Astrocyte of the hippocampus (primary cell): ENCODE results near the gene ENPP6.
"Not testable (repeated sequence)": the region's sequence is repeated elsewhere in the genome, so short reads cannot be mapped to it uniquely, and the experiment has no call there.

Experiments
- DNase-seq: peaks from one replicate; pipeline ENCODE4 v3.0.0; 2011; ENCODE audit warnings: low read depth, low spot score

The ENPP6 gene

GRCh38 chr4:184061582-184061981 lies 156.1 kb downstream of the ENPP6 start:
- no peak for DNase-seq

GRCh38 chr4:184059099-184059498 lies 158.6 kb downstream of the ENPP6 start:
- DNase-seq = no peak

- no peak for DNase-seq
These were observed 159.6 kb downstream of the ENPP6 start for GRCh38 chr4:184058026-184058425.

- no peak for DNase-seq
These were observed 160.8 kb downstream of the ENPP6 start for GRCh38 chr4:184056877-184057276.

GRCh38 chr4:184053434-184053833 lies 164.2 kb downstream of the ENPP6 start:
- no peak for DNase-seq

GRCh38 chr4:184052616-184053015 lies 165.1 kb downstream of the ENPP6 start:
- DNase-seq = no peak

GRCh38 chr4:184051262-184051661 lies 166.4 kb downstream of the ENPP6 start:
- not testable (repeated sequence) for DNase-seq

GRCh38 chr4:184046148-184046547 lies 171.5 kb downstream of the ENPP6 start:
- DNase-seq = no peak

GRCh38 chr4:184041156-184041555 lies 176.5 kb downstream of the ENPP6 start:
- DNase-seq = no peak

GRCh38 chr4:184039963-184040383 lies 177.7 kb downstream of the ENPP6 start:
- DNase-seq = peak; percentile 23
